A549 treated with DMSO at 1 μM for 4 hours (cell line): ENCODE results near the gene PDE3A. TPM values are rescaled to one million over a fixed set of nuclear protein-coding genes. Genes with fewer than 3 reads are reported as not detected.

ENCODE experiments used
- total RNA-seq: library from RNA; stranded (reverse); fragments of 200-300 nt; extraction: Qiagen RNA extraction; gene quantifications from 5 replicates; pipeline ENCODE4 v1.2.3, GENCODE V29; 2022; ENCODE audit warnings: low read depth

PDE3A gene
- 2.9 to 5.6 TPM (median 5.0 TPM) in 5 replicates for total RNA-seq

GRCh38 chr12:20368114-20368650 is at the start of gene PDE3A:
Gene PDE3A (plus strand): TSS chr12:20368537. CDS start chr12:20369285, 748 bp downstream.

GRCh38 chr12:20695232-20695631 is 326.9 kb downstream of the PDE3A start, which contains the start of gene SLCO1C1:
Gene SLCO1C1 (plus strand): TSS chr12:20695332. CDS start chr12:20699577, 4,245 bp downstream.

